NK-92 (cell line): Measurements from ENCODE around the gene LILRA5.
"Not testable (repeated sequence)": the region's sequence is repeated elsewhere in the genome, so short reads cannot be mapped to it uniquely, and the experiment has no call there.

Experiments used
- DNase-seq: peaks from one replicate; lab custom pipeline; 2025; ENCODE audit not compliant: unreplicated experiment; lab: John Stamatoyannopoulos, UW

Gene LILRA5

GRCh38 chr19:54307389-54308020, 5.5 kb downstream of the LILRA5 start:
- no peak for DNase-seq

- DNase-seq: no peak
These were observed 7.8 kb downstream of the LILRA5 start for GRCh38 chr19:54305141-54305540.

GRCh38 chr19:54302257-54302656, 10.7 kb downstream of the LILRA5 start:
- DNase-seq: no peak

- DNase-seq: no peak
These were observed 13.5 kb downstream of the LILRA5 start for GRCh38 chr19:54299515-54299914.

GRCh38 chr19:54299126-54299498, 13.9 kb downstream of the LILRA5 start:
- DNase-seq: no peak

GRCh38 chr19:54298357-54299125, 14.4 kb downstream of the LILRA5 start:
- no peak for DNase-seq

- DNase-seq: no peak
These were observed 15.1 kb downstream of the LILRA5 start for GRCh38 chr19:54297759-54298305.

GRCh38 chr19:54294539-54294938, 18.4 kb downstream of the LILRA5 start:
- no peak for DNase-seq

- DNase-seq: not testable (repeated sequence)
These were observed 23.8 kb downstream of the LILRA5 start for GRCh38 chr19:54289160-54289559.

GRCh38 chr19:54287456-54287855, 25.5 kb downstream of the LILRA5 start:
- no peak for DNase-seq

GRCh38 chr19:54286283-54286682, 26.7 kb downstream of the LILRA5 start:
- DNase-seq: not testable (repeated sequence)

- not testable (repeated sequence) for DNase-seq
These were observed 27.4 kb downstream of the LILRA5 start for GRCh38 chr19:54285427-54286056.

- DNase-seq: no peak
These were observed 30.1 kb downstream of the LILRA5 start for GRCh38 chr19:54282686-54283470.

- DNase-seq: not testable (repeated sequence)
These were observed 31.3 kb downstream of the LILRA5 start for GRCh38 chr19:54281729-54282075.

- DNase-seq: no peak
These were observed 31.8 kb downstream of the LILRA5 start, which contains the start of gene LILRB2 for GRCh38 chr19:54281007-54281728. TSS of gene LILRB2 (minus strand) at chr19:54281110. CDS start at chr19:54280496, 614 bp downstream.

GRCh38 chr19:54280441-54280840, 32.5 kb downstream of the LILRA5 start:
- not testable (repeated sequence) for DNase-seq

- DNase-seq: not testable (repeated sequence)
These were observed 32.9 kb downstream of the LILRA5 start for GRCh38 chr19:54280025-54280424.

- DNase-seq: no peak
These were observed 33.5 kb downstream of the LILRA5 start for GRCh38 chr19:54279406-54279962.

GRCh38 chr19:54278571-54279195, 34.3 kb downstream of the LILRA5 start:
- DNase-seq: not testable (repeated sequence)

GRCh38 chr19:54278056-54278455, 34.9 kb downstream of the LILRA5 start:
- not testable (repeated sequence) for DNase-seq
